SK-N-SH (cell line): ENCODE data around the gene POU6F2. TPM values are rescaled to one million over a fixed set of nuclear protein-coding genes. Genes with fewer than 3 reads are reported as not detected.

ENCODE experiments used
- CTCF ChIA-PET: fragments of 300-600, 350-600 bp; formaldehyde crosslinking; extraction: SDS; loops from one replicate; lab custom pipeline; 2021; lab: Yijun Ruan, JAX
- POLR2A ChIA-PET: fragments of 350-600 bp; sonication (Branson Sonifier 250); formaldehyde crosslinking; extraction: SDS; loops from one replicate; lab custom pipeline; 2020; ENCODE audit warnings: antibody characterized with exemption, inconsistent platforms; lab: Yijun Ruan, JAX
- DNase-seq: peaks from one replicate; pipeline ENCODE4 v3.0.0; 2012
- H2AFZ ChIP-seq: fragments of 200-600 bp; sonication (generic); 2 replicates; pipeline ENCODE4 v1.8.1; 2016; ENCODE audit warnings: antibody characterized with exemption, mild to moderate bottlenecking, low read depth
- H3F3A ChIP-seq: fragments of 200-600 bp; sonication (generic); replicated peaks from 2 replicates; pipeline ENCODE3; 2016; ENCODE audit warnings: antibody characterized with exemption, mild to moderate bottlenecking; ENCODE audit not compliant: insufficient read depth
- H3K27ac ChIP-seq, 2 experiments: fragments of 200-500 bp in 1 of 2; fragments of 200-600 bp in 1 of 2; sonication (Bioruptor generic) in 1 of 2; sonication (generic), shearing (Covaris generic) in 1 of 2; 2 replicates each; pipeline versions ENCODE4 v1.5.1 to v1.6.1; 2014 to 2016; ENCODE audit warnings: low read depth in 2 of 2, inconsistent platforms in 1 of 2, low read length in 1 of 2, mild to moderate bottlenecking in 1 of 2, mixed read lengths in 1 of 2
- H3K27me3 ChIP-seq: fragments of 200-600 bp; sonication (generic), shearing (Covaris generic); 2 replicates; pipeline ENCODE4 v1.6.1; 2016; ENCODE audit warnings: mixed run types; ENCODE audit not compliant: insufficient read depth
- H3K36me3 ChIP-seq, 2 experiments: fragments of 200-500 bp in 1 of 2; fragments of 200-600 bp in 1 of 2; sonication (Bioruptor generic) in 1 of 2; sonication (generic) in 1 of 2; replicated peaks in 1 of 2; 2 replicates each; pipeline versions ENCODE3 to v1.5.1; 2014 to 2016; ENCODE audit warnings: low read length in 1 of 2, mild to moderate bottlenecking in 1 of 2; ENCODE audit not compliant: insufficient read depth in 2 of 2, control insufficient read depth in 1 of 2
- H3K4me1 ChIP-seq, 2 experiments: fragments of 200-500 bp in 1 of 2; fragments of 200-600 bp in 1 of 2; sonication (Bioruptor generic) in 1 of 2; sonication (generic), shearing (Covaris generic) in 1 of 2; 2 replicates each; pipeline versions ENCODE4 v1.5.1 to v1.6.1; 2014 to 2016; ENCODE audit warnings: low read depth in 1 of 2, low read length in 1 of 2, mixed run types in 1 of 2; ENCODE audit not compliant: insufficient read depth in 2 of 2, control insufficient read depth in 1 of 2
- H3K4me2 ChIP-seq: fragments of 200-600 bp; sonication (generic), shearing (Covaris generic); 2 replicates; pipeline ENCODE4 v1.6.1; 2017; ENCODE audit warnings: mixed run types
- H3K4me3 ChIP-seq, 2 experiments: fragments of 200-500 bp in 1 of 2; fragments of 200-600 bp in 1 of 2; sonication (Bioruptor generic) in 1 of 2; sonication (generic), shearing (Covaris generic) in 1 of 2; 2 replicates each; pipeline versions ENCODE4 v1.5.1 to v1.8.1; 2014 to 2016; ENCODE audit warnings: low read depth in 2 of 2, inconsistent platforms in 1 of 2, low read length in 1 of 2, mild to moderate bottlenecking in 1 of 2, mixed read lengths in 1 of 2, moderate library complexity in 1 of 2
- H3K79me2 ChIP-seq: fragments of 200-600 bp; sonication (generic); 2 replicates; pipeline ENCODE4 v1.8.1; 2017; ENCODE audit warnings: mild to moderate bottlenecking; ENCODE audit not compliant: insufficient read depth
- H3K9ac ChIP-seq: fragments of 200-600 bp; sonication (generic); 2 replicates; pipeline ENCODE4 v1.6.1; 2017; ENCODE audit warnings: mixed run types
- H3K9me2 ChIP-seq: fragments of 200-600 bp; sonication (generic); 2 replicates; pipeline ENCODE4 v1.6.1; 2017; ENCODE audit warnings: mixed run types
- H3K9me3 ChIP-seq: fragments of 200-600 bp; sonication (generic); 2 replicates; pipeline ENCODE4 v1.6.1; 2017; ENCODE audit warnings: mixed run types, mild to moderate bottlenecking, moderate library complexity
- H4K20me1 ChIP-seq: fragments of 200-600 bp; sonication (generic); 2 replicates; pipeline ENCODE4 v1.6.1; 2017; ENCODE audit warnings: mild to moderate bottlenecking, mixed run types; ENCODE audit not compliant: insufficient read depth
- CHD2 ChIP-seq: fragments of 150-350 bp; IDR thresholded peaks from 2 replicates; pipeline ENCODE4 v1.6.1; 2018; ENCODE audit warnings: low read length; ENCODE audit not compliant: partially characterized antibody
- CTCF ChIP-seq: fragments of 200-600 bp; sonication (generic); IDR thresholded peaks from 2 replicates; pipeline ENCODE4 v1.6.1; 2017; ENCODE audit warnings: antibody characterized with exemption, mild to moderate bottlenecking, moderate library complexity
- EP300 ChIP-seq, 2 experiments: IDR thresholded peaks; 2 replicates each; pipeline versions ENCODE4 v1.4.0 to v1.6.1; 2012; ENCODE audit warnings: borderline replicate concordance in 1 of 2, low read depth in 1 of 2, low read length in 1 of 2
- EZH2phosphoT487 ChIP-seq: fragments of 200-600 bp; sonication (generic); IDR thresholded peaks from 2 replicates; pipeline ENCODE4 v1.6.1; 2017; ENCODE audit warnings: low read depth, mixed run types, mild to moderate bottlenecking, antibody characterized with exemption, moderate library complexity, borderline replicate concordance
- GABPA ChIP-seq: IDR thresholded peaks from 2 replicates; pipeline ENCODE4 v1.4.0; 2012; ENCODE audit warnings: low read depth, mild to moderate bottlenecking
- IRF3 ChIP-seq: fragments of 150-350 bp; IDR thresholded peaks from 2 replicates; pipeline ENCODE4 v1.6.1; 2016; ENCODE audit warnings: mild to moderate bottlenecking, low read depth, low read length
- JUND ChIP-seq: IDR thresholded peaks from 2 replicates; pipeline ENCODE4 v1.4.0; 2012
- NRF1 ChIP-seq: IDR thresholded peaks from 2 replicates; pipeline ENCODE4 v1.6.1; 2012; ENCODE audit warnings: low read depth, mild to moderate bottlenecking, low read length
- PBX3 ChIP-seq: IDR thresholded peaks from 2 replicates; pipeline ENCODE4; 2012
- REST ChIP-seq: IDR thresholded peaks from 2 replicates; pipeline ENCODE4 v1.6.1; 2012; ENCODE audit warnings: mild to moderate bottlenecking, low read depth, low read length, moderate library complexity
- RFX5 ChIP-seq: IDR thresholded peaks from 2 replicates; pipeline ENCODE4 v1.6.1; 2012; ENCODE audit warnings: mild to moderate bottlenecking, improper control_type of control experiment, low read length
- TCF12 ChIP-seq: IDR thresholded peaks from 2 replicates; pipeline ENCODE4 v1.4.0; 2012
- TEAD4 ChIP-seq: IDR thresholded peaks from 2 replicates; pipeline ENCODE4 v1.4.0; 2012; ENCODE audit warnings: mild to moderate bottlenecking, borderline replicate concordance; ENCODE audit not compliant: insufficient read depth
- YY1 ChIP-seq: IDR thresholded peaks from 2 replicates; pipeline ENCODE4 v1.4.0; 2012; ENCODE audit warnings: low read depth, mild to moderate bottlenecking
- WGBS: methylation state at CpG from one replicate; pipeline ENCODE4 v1.1.6; 2017; ENCODE audit warnings: low lambda C conversion rate; 5-methylcytosine and 5-hydroxymethylcytosine counted together
- polyA plus RNA-seq, 3 experiments: library from polyadenylated mRNA; depleted of rRNA; stranded (reverse); fragments of >200 nt; gene quantifications; 2 replicates each; pipeline ENCODE4 v1.2.3, GENCODE V29; 2012

POU6F2 gene
- polyA plus RNA-seq, 1 of the 3 experiments (the other 2 are of a cell fraction): under 0.01 TPM

- TF ChIP-seq PBX3: no peak
Observed at GRCh38 chr7:39199006-39199405, 221.3 kb downstream of the POU6F2 start (continued).

- Histone ChIP-seq H3K9ac (no peak overlapping the region), H3K27me3 (peaks cover 19% of the 10 kb centered on the region; the same call in 1 of the 2 replicates), H2AFZ (no peak overlapping the region)
- no peak for DNase-seq
- POLR2A ChIA-PET: no interaction called here
- no peak for TF ChIP-seq RFX5
- no peak for TF ChIP-seq JUND
- no peak for TF ChIP-seq IRF3
- no peak for TF ChIP-seq EZH2phosphoT487
- no peak for TF ChIP-seq CHD2
- no peak for TF ChIP-seq TEAD4
- TF ChIP-seq TCF12: no peak
- TF ChIP-seq REST: no peak
- no peak for TF ChIP-seq YY1
- TF ChIP-seq CTCF: no peak
- TF ChIP-seq EP300 (IDR thresholded peaks at IDR 0.05; ENCODE audit: borderline replicate concordance in 1 of 2, low read depth in 1 of 2, low read length in 1 of 2): no peak
- no peak for TF ChIP-seq NRF1
- no peak for TF ChIP-seq GABPA
- TF ChIP-seq, all 33 proteins: peak for 0
- no peaks in the 10 kb centered on the region for H3K79me2 ChIP-seq
- no peaks in the 10 kb centered on the region for H3K9me2 ChIP-seq
- 16% methylated on average over 5 of the region's 5 CpGs for WGBS
- CTCF ChIA-PET: interaction anchor here (0.9 kb wide), 1 partner anchor 9 kb away, joined by 4 read pairs; no protein-coding TSS in a partner anchor
- H3K4me1 ChIP-seq: no peaks in the 10 kb centered on the region
- no peak overlapping the region for H3K27ac ChIP-seq
- H3K9me3 ChIP-seq: no peaks in the 10 kb centered on the region
- no peaks in the 10 kb centered on the region for H3K36me3 ChIP-seq
- H3F3A ChIP-seq: no peaks in the 10 kb centered on the region
- no peak overlapping the region for H3K4me3 ChIP-seq
- H3K4me2 ChIP-seq: no peak overlapping the region
- H4K20me1 ChIP-seq: no peaks in the 10 kb centered on the region
Observed at GRCh38 chr7:39199951-39200350, 222.2 kb downstream of the POU6F2 start.
